GM12865 (cell line): Measurements from ENCODE around the gene PARM1.

Experiments
- DNase-seq: peaks from one replicate; pipeline ENCODE4 v3.0.0; 2010; ENCODE audit warnings: low read depth
- H3K4me3 ChIP-seq: 2 replicates; pipeline ENCODE4 v1.5.1; 2011; ENCODE audit warnings: mild to moderate bottlenecking, low read depth, low read length, control low read depth
- TF ChIP-seq, protein P1 (sequence below): IDR thresholded peaks from 2 replicates; pipeline ENCODE4 v1.5.1; 2011; ENCODE audit warnings: low read length, control low read depth, low read depth, inconsistent platforms; ENCODE audit not compliant: insufficient read depth; ENCODE audit errors: missing control alignments

The PARM1 gene

DNA sequence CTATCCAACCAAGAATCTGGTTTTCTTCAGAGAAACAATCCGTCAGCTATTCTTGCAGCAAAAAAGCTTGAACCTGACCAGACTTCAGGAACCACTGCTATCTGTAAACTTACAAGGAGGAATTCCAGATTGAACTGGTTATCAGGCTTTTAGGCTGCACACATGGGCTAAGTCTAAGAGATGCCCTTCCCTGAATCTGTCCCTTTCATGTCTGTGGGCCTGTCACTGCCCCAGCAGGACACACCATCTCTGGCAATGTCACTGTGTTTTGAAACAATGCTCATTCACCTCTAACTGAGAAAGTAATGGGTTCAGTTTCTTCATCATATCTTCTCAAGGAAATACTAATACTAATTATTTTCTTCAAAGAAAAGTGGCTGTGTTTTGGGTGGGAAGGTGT, 72.8 kb downstream of the PARM1 start:
- no peak overlapping the region for H3K4me3 ChIP-seq
- no peak for DNase-seq
- TF ChIP-seq, protein P1, sequence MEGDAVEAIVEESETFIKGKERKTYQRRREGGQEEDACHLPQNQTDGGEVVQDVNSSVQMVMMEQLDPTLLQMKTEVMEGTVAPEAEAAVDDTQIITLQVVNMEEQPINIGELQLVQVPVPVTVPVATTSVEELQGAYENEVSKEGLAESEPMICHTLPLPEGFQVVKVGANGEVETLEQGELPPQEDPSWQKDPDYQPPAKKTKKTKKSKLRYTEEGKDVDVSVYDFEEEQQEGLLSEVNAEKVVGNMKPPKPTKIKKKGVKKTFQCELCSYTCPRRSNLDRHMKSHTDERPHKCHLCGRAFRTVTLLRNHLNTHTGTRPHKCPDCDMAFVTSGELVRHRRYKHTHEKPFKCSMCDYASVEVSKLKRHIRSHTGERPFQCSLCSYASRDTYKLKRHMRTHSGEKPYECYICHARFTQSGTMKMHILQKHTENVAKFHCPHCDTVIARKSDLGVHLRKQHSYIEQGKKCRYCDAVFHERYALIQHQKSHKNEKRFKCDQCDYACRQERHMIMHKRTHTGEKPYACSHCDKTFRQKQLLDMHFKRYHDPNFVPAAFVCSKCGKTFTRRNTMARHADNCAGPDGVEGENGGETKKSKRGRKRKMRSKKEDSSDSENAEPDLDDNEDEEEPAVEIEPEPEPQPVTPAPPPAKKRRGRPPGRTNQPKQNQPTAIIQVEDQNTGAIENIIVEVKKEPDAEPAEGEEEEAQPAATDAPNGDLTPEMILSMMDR: no peak

DNA sequence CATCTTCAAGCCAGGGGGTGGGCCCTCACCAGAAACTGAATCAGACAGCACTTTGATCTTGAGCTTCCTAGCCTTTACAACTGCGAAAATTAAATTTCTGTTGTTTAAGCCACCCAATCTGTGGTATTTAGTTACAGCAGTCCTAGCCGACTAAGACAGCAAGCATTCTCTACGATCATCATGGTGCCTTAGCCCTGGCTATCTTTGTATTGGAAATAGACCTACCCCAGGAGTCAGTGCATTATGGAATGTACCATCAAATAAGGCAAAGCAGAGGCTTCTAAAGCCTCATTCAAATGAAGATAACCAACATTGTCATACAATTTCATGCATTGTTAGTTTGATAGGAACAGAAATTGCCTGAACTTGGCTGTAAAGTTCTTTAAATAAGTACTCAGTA, 75.0 kb downstream of the PARM1 start:
- H3K4me3 ChIP-seq: no peak overlapping the region
- no peak for DNase-seq
- TF ChIP-seq, protein P1: no peak

DNA sequence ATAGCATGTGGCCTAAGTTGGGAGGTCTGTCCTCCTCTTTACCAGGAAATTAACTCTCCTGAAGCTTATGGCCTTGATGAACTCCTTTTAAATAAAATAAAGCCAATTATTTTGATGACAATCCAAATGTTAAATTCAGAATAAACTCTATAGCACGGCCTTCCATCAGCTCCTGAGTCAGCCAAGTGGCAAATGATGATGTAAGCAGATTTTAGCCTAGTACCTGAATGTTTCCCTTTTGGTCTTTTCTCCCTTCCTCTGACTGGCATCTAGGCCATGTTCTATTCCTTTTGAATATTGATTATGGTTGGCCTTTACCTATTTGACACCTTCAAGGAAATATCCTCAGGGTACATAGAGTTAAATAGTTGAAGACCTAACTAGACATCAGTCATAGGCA, 76.2 kb downstream of the PARM1 start:
- DNase-seq: no peak
- TF ChIP-seq, protein P1: no peak

DNA sequence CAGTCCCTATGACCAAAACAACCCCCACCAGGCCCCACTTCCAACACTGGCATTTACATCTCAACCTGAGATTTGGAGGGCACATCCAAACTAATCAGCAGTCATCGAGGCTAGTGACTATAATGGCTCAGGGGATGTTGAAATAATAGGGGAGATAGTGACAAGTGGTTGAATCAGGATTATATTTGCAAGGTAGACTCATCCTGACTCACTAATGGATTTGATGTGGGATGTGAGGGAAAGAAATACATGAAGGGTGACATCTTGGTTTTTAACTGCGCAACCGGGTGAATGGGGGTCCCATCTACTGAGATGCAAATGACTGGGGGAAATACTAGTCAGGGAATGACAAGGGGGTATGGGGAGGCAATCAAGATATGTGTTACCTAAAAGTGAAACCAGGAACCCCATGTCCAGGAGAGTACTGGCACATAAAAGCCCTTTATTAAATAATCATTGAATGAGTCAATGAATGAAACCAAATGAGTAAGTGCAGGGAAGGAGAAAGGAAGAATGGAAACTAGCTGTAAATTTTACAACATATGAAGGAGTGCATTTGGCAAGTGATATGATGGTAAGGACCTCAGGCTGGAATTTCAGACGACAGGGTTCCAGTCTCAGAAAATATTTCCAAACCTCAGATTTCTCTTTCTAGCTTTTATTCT, 78.3 kb downstream of the PARM1 start:
- TF ChIP-seq, protein P1: no peak
- no peak for DNase-seq
- H3K4me3 ChIP-seq: no peak overlapping the region

More for the DNA sequence above, 76.2 kb downstream of the PARM1 start:
- no peak overlapping the region for H3K4me3 ChIP-seq

DNA sequence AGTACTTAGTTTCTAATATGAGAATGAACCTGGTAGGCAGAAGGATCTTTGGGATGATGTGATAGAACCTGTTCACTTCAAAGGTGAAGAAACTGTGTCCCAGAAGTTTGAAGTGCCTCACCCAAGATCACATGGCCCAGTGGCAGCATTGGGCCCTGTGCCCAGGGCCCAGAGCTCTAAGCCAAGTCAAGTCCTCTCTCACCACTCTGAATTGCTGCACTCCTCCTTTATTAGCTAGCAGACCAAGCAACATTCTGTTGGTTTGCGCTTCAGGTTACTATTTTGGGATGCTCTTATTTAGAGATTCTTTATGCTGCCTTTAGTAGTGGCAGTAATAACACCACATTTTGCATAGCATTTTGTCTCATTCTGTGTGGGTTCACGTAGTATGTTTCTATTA, 82.7 kb downstream of the PARM1 start:
- TF ChIP-seq, protein P1: no peak
- no peak overlapping the region for H3K4me3 ChIP-seq
- DNase-seq: no peak

DNA sequence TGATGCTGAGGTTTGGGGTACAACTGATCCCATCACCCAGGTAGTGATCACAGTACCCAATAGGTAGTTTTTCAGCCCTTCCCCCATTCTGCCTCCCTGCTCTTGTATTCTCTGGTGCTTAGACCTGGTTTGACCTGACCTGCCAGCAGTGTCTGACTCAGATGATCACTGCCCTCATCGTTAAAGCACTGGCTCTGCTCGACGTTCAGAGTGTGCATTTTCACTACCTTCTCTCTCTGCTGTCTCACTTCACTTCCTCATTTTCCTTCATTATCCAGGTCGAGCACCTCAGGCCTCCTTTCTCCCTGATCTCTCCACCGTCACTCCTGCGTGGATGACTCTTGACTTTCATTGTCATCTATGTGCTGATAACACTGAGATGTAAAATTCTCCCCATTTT, 83.6 kb downstream of the PARM1 start:
- TF ChIP-seq, protein P1: no peak
- H3K4me3 ChIP-seq: no peak overlapping the region
- DNase-seq: no peak

DNA sequence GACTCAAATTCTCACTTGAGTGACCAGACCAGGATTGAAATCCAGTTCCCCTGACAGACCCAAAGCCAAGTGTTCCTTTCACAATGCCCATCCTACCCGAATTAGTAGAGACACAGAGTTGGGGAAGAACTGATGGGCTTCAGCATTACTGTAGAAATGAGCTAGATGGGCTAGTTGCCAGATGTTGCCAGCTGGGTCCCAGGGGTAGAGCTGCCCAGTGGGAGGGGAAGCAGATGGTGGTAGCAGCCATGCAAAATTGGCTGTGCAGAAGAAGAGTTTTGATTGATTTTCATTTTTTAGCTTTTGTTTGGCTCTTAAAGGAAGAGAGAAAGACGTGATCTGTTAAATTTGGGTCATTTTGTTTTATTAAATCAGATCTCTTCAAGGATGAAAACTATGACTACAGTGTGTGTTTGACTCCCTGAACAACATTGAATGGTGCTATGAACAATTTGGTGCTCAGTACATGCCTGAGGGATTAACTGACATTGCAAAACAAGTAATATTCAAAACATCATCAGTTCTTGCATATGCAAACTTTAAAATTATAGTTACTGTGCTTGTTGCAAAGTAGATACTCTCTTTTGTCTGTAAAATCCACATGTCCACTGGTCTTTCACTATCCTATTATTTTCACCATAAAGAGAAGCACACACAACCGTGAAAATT, 86.0 kb downstream of the PARM1 start:
- no peak for DNase-seq
- TF ChIP-seq, protein P1: no peak
- H3K4me3 ChIP-seq: no peak overlapping the region
